Measurements from ENCODE around the gene SYCE3. TPM values are rescaled to one million over a fixed set of nuclear protein-coding genes. Genes with fewer than 3 reads are reported as not detected.
A peak's percentile ranks its signal among the peaks of the same experiment; 100 is the strongest.

Gene SYCE3
- total RNA-seq, 1 donor from 2014 or later, result not detected

GRCh38 chr22:50529897-50530579, 32.7 kb downstream of the SYCE3 start, which contains the start of gene TYMP:
TYMP (minus strand) TSS chr22:50530012; CDS start chr22:50529709, 303 bp downstream.
- Mint-ChIP-seq H3K4me3 (ENCODE audit: low read depth) (no peak within 1 kb of the TSS), H3K27me3 (peaks cover 39% of the 10 kb centered on the region), H3K27ac (no peak within 1 kb of the TSS), H3K36me3 (ENCODE audit: insufficient read depth) (no peaks in the 10 kb centered on the region), H3K9me3 (ENCODE audit: low read depth) (no peaks in the 10 kb centered on the region), H3K4me1 (ENCODE audit: low read depth) (peaks cover 14% of the 10 kb centered on the region)
- DNase-seq (ENCODE audit: low spot score, unreplicated experiment), result no peak
- TF ChIP-seq, protein P1, sequence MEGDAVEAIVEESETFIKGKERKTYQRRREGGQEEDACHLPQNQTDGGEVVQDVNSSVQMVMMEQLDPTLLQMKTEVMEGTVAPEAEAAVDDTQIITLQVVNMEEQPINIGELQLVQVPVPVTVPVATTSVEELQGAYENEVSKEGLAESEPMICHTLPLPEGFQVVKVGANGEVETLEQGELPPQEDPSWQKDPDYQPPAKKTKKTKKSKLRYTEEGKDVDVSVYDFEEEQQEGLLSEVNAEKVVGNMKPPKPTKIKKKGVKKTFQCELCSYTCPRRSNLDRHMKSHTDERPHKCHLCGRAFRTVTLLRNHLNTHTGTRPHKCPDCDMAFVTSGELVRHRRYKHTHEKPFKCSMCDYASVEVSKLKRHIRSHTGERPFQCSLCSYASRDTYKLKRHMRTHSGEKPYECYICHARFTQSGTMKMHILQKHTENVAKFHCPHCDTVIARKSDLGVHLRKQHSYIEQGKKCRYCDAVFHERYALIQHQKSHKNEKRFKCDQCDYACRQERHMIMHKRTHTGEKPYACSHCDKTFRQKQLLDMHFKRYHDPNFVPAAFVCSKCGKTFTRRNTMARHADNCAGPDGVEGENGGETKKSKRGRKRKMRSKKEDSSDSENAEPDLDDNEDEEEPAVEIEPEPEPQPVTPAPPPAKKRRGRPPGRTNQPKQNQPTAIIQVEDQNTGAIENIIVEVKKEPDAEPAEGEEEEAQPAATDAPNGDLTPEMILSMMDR (IDR thresholded peaks at IDR 0.05; ENCODE audit: unreplicated experiment), result no peak

DNA sequence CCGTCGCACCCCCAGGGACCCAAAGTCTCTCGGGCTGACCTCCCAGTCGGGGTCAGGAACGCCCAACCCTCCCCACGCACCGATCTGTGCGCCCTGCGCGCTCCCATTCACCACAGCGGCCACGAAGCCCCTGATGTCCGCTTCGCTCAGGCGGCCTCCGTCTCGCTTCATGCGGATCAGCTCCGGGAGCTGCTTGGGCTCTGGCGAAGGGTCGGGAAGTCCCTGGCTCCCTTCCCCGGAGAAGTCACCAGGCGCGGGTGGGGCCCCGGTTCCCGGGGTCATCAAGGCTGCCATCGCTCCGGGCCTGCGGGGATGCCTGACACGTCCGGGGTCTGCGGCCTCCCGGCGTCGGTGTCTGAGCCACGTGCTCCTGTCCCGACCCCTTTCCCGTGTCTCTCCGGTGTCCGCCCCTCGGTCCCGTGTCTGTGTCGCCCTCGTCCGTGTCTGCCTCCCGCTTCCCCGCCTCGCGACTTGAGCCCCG, 33.3 kb downstream of the SYCE3 start:
- Mint-ChIP-seq H3K27me3 (peaks cover 36% of the 10 kb centered on the region), H3K4me3 (ENCODE audit: low read depth) (no peak overlapping the region)
- DNase-seq (ENCODE audit: low spot score, unreplicated experiment), result no peak

GRCh38 chr22:50528682-50529415, 33.9 kb downstream of the SYCE3 start:
- H3K4me1 Mint-ChIP-seq (ENCODE audit: low read depth), result peaks cover 19% of the 10 kb centered on the region
- peaks cover 4% of the 10 kb centered on the region for H3K36me3 Mint-ChIP-seq (ENCODE audit: insufficient read depth)
- H3K9me3 Mint-ChIP-seq (ENCODE audit: low read depth), result no peaks in the 10 kb centered on the region
- H3K4me3 Mint-ChIP-seq (ENCODE audit: low read depth), result no peak overlapping the region
- peaks cover 31% of the 10 kb centered on the region for H3K27me3 Mint-ChIP-seq
- no peak overlapping the region for H3K27ac Mint-ChIP-seq
- no peak for DNase-seq (ENCODE audit: low spot score, unreplicated experiment)
- TF ChIP-seq, protein P1 (IDR thresholded peaks at IDR 0.05; ENCODE audit: unreplicated experiment), result no peak

More for the DNA sequence above, 33.3 kb downstream of the SYCE3 start:
- TF ChIP-seq, protein P1 (IDR thresholded peaks at IDR 0.05; ENCODE audit: unreplicated experiment), result no peak
- Mint-ChIP-seq H3K9me3 (ENCODE audit: low read depth) (no peaks in the 10 kb centered on the region), H3K27ac (no peak overlapping the region), H3K4me1 (ENCODE audit: low read depth) (peaks cover 19% of the 10 kb centered on the region), H3K36me3 (ENCODE audit: insufficient read depth) (peaks cover 3% of the 10 kb centered on the region)

- no peak for DNase-seq (ENCODE audit: low spot score, unreplicated experiment)
- Mint-ChIP-seq H3K27ac (peak overlapping the region; percentile 52), H3K4me1 (ENCODE audit: low read depth) (peaks cover 15% of the 10 kb centered on the region), H3K27me3 (peaks cover 25% of the 10 kb centered on the region), H3K9me3 (ENCODE audit: low read depth) (no peaks in the 10 kb centered on the region), H3K4me3 (ENCODE audit: low read depth) (peak overlapping the region; percentile 61), H3K36me3 (ENCODE audit: insufficient read depth) (peaks cover 4% of the 10 kb centered on the region)
- TF ChIP-seq, protein P1 (IDR thresholded peaks at IDR 0.05; ENCODE audit: unreplicated experiment), result no peak
Observed at GRCh38 chr22:50527921-50528681, 34.6 kb downstream of the SYCE3 start.

Measured in progenitor cell of endocrine pancreas (in vitro differentiated cells).